Erythroblast (primary cell): ENCODE results near the gene GABARAPL1.

Experiments
- GATA1 ChIP-seq: IDR thresholded peaks from 2 replicates; pipeline ENCODE4 v1.6.1; 2011; ENCODE audit warnings: low read depth, mild to moderate bottlenecking, control low read depth, low read length, moderate library complexity
- POLR2A ChIP-seq: IDR thresholded peaks from 2 replicates; pipeline ENCODE4 v1.6.1; 2011; ENCODE audit warnings: mild to moderate bottlenecking, low read length

DNA sequence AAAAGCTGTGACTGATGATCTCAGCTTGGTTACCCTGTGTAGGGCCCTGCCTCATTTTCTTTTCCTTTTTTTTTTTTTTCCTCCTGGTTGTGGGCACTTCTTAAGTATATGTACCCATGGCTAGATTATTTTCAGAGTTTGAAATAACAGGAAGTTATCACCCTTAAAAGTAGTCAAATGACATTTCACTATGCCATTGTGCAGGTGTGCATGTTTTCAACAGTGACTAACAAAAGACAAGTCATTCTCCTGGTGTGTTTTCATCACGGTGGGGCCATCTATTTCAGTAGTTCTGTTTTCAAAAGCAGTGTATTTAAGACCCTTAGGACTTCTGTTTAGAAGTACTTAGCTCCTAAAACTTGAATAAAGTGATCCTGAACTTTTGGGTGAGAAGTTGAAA, 15.0 kb downstream of the GABARAPL1 start:
- TF ChIP-seq POLR2A (no peak), GATA1 (no peak)
